CD4-positive, CD25-positive, alpha-beta regulatory T cell (primary cell): Measurements from ENCODE around the gene CDH9. TPM values are rescaled to one million over a fixed set of nuclear protein-coding genes. Genes with fewer than 3 reads are reported as not detected.

Source experiments
- ATAC-seq, 2 donors: fragments of 150-1000 bp; cut with Tn5 transposase; one replicate each; pipeline ENCODE4 v1.10.0; 2021; ENCODE audit warnings: low read depth in 2 of 2, moderate number of reproducible peaks in 2 of 2, moderate library complexity in 1 of 2
- DNase-seq, 3 donors: peaks; one replicate each; pipeline versions ENCODE4 v3.0.0 to v3.0.0-alpha.2; 2012 to 2022; ENCODE audit warnings: mixed read lengths in 1 of 3
- H3K27ac ChIP-seq: one replicate; pipeline ENCODE4 v1.7.0; 2013; ENCODE audit warnings: mild to moderate bottlenecking, low read length; ENCODE audit not compliant: insufficient read depth, poor library complexity, severe bottlenecking
- H3K27me3 ChIP-seq: one replicate; pipeline ENCODE4 v1.7.0; 2013; ENCODE audit warnings: low read length; ENCODE audit not compliant: control insufficient read depth, insufficient read depth
- H3K36me3 ChIP-seq: one replicate; pipeline ENCODE4 v1.7.0; 2013; ENCODE audit warnings: mild to moderate bottlenecking, low read length, moderate library complexity; ENCODE audit not compliant: control insufficient read depth, insufficient read depth
- H3K4me1 ChIP-seq: 2 replicates; pipeline ENCODE4 v1.7.0; 2013; ENCODE audit warnings: mild to moderate bottlenecking, low read length; ENCODE audit not compliant: insufficient read depth, control insufficient read depth, poor library complexity, severe bottlenecking
- H3K4me3 ChIP-seq: one replicate; pipeline ENCODE4 v1.7.0; 2013; ENCODE audit warnings: low read depth, mild to moderate bottlenecking, low read length, moderate library complexity
- H3K9me3 ChIP-seq, 2 experiments: 1 replicate in 1 of 2; 2 replicates in 1 of 2; pipeline ENCODE4 v1.7.0; 2013; ENCODE audit warnings: low read length in 2 of 2, mild to moderate bottlenecking in 1 of 2, moderate library complexity in 1 of 2; ENCODE audit not compliant: control insufficient read depth in 2 of 2
- H3K27ac Mint-ChIP-seq, 3 donors: one replicate each; pipeline ENCODE4 v1.8.0; 2020 to 2022; ENCODE audit warnings: mild to moderate bottlenecking in 3 of 3, mixed read lengths in 3 of 3, moderate library complexity in 2 of 3
- H3K27me3 Mint-ChIP-seq: one replicate; pipeline ENCODE4 v1.8.0; 2022; ENCODE audit warnings: mild to moderate bottlenecking, mixed read lengths
- H3K36me3 Mint-ChIP-seq: one replicate; pipeline ENCODE4 v1.8.0; 2020; ENCODE audit warnings: mixed read lengths
- H3K4me1 Mint-ChIP-seq, 4 donors: one replicate each; pipeline ENCODE4 v1.8.0; 2020 to 2022; ENCODE audit warnings: mixed read lengths in 4 of 4, mild to moderate bottlenecking in 1 of 4
- H3K4me3 Mint-ChIP-seq, 4 donors: one replicate each; pipeline ENCODE4 v1.8.0; 2020 to 2022; ENCODE audit warnings: mild to moderate bottlenecking in 4 of 4, mixed read lengths in 4 of 4, moderate library complexity in 3 of 4
- H3K9me3 Mint-ChIP-seq, 7 donors: one replicate each; pipeline ENCODE4 v1.8.0; 2020 to 2022; ENCODE audit warnings: mixed read lengths in 7 of 7, mild to moderate bottlenecking in 3 of 7, moderate library complexity in 2 of 7
- polyA plus RNA-seq, 4 donors: library from polyadenylated mRNA; unstranded; fragments of 300-500 nt; fragmentation: Illumina TruSeq; gene quantifications; one replicate each; pipeline ENCODE4 v1.2.3, GENCODE V29; 2021
- total RNA-seq: library from RNA; stranded (reverse); gene quantifications from one replicate; pipeline ENCODE4 v1.2.3, GENCODE V29; 2022

CDH9 gene
- total and polyA plus RNA-seq, 5 donors from 2014 or later = not detected

DNA sequence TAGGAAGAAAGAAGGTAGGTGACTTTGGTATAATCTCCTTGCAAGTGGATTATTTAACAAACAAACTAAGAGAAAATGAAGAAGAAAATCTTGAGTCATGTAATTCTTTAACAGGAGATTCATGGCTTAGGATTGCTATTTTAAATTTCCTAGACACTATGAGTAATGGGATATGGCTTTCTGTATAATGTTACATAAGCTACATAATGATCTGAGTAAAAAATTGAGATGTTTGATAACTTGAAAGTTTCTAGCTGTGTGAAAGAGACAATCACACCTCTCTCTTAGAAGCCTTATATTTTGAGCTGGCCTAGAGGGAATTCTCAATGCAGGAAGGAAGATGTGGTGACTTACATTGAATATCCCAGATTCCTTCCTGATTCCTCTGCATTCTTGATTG lies 92.5 kb downstream of the CDH9 start:
- Mint-ChIP-seq H3K4me3 (no peak overlapping the region), H3K27ac (no peak overlapping the region), H3K27me3 (no peaks in the 10 kb centered on the region), H3K4me1 (no peaks in the 10 kb centered on the region), H3K9me3 (peaks cover 2 to 12% (median 7%) of the 10 kb centered on the region in 7 donors), H3K36me3 (no peaks in the 10 kb centered on the region)
- Histone ChIP-seq H3K4me3 (no peak overlapping the region), H3K27me3 (no peaks in the 10 kb centered on the region), H3K4me1 (no peaks in the 10 kb centered on the region), H3K27ac (no peak overlapping the region), H3K9me3 (peaks cover 4 to 15% of the 10 kb centered on the region in 2 experiments), H3K36me3 (no peaks in the 10 kb centered on the region)
- DNase-seq (no peak), ATAC-seq (no peak)

DNA sequence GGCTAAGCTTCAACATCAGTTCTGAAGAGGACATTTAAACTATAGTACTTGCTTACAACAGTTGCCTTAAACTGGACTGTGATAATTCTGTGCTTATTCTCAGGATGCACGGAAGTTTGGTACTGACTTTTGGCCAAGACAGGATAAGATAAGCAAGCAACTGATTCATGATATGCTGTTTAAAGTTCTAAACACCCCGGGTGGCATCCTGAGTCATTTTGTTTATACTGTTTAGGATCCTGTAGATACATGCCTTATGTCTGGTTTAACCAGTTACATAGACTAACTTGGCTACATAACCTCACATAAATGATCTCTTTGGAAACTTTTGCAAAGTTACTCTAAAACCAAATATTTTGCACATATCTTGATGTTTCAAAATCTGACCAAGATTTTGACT lies 95.9 kb downstream of the CDH9 start:
- ATAC-seq = no peak

DNA sequence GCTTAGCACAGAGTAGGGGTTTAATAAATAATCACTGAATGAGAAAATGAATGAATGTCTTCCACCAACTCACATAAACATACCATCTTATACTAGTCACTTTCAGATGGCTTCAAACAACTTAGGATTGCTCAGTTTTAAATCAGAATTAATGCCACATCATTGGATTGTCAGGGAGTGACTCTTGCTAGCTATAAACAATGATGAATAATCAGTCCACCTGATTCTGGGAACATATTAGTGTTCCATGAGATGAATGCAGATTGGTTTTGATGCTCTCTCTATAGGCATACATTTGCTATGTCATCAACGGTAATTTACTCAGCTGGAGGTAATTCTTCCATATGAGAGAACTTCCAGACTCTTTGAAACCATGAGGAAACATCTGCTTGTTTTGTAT lies 97.4 kb downstream of the CDH9 start:
- Mint-ChIP-seq H3K4me1 (no peaks in the 10 kb centered on the region), H3K27me3 (no peaks in the 10 kb centered on the region), H3K36me3 (no peaks in the 10 kb centered on the region), H3K27ac (no peak overlapping the region), H3K4me3 (no peak overlapping the region), H3K9me3 (peaks cover 1 to 8% (median 3%) of the 10 kb centered on the region in 7 donors)
- Histone ChIP-seq H3K4me1 (no peaks in the 10 kb centered on the region), H3K27me3 (no peaks in the 10 kb centered on the region), H3K27ac (no peak overlapping the region), H3K9me3 (no peaks in the 10 kb centered on the region), H3K4me3 (no peak overlapping the region), H3K36me3 (no peaks in the 10 kb centered on the region)
- no peak for DNase-seq
- no peak for ATAC-seq

More for the DNA sequence above, 95.9 kb downstream of the CDH9 start:
- Histone ChIP-seq H3K27ac (no peak overlapping the region), H3K36me3 (no peaks in the 10 kb centered on the region), H3K9me3 (peaks cover 0 to 11% of the 10 kb centered on the region in 2 experiments), H3K27me3 (no peaks in the 10 kb centered on the region), H3K4me1 (no peaks in the 10 kb centered on the region), H3K4me3 (no peak overlapping the region)
- no peak overlapping the region for H3K27ac Mint-ChIP-seq
- no peaks in the 10 kb centered on the region for H3K36me3 Mint-ChIP-seq
- H3K4me3 Mint-ChIP-seq = no peak overlapping the region
- H3K9me3 Mint-ChIP-seq = peaks cover 1 to 9% (median 3%) of the 10 kb centered on the region in 7 donors
- no peaks in the 10 kb centered on the region for H3K27me3 Mint-ChIP-seq
- DNase-seq = no peak
- no peaks in the 10 kb centered on the region for H3K4me1 Mint-ChIP-seq

DNA sequence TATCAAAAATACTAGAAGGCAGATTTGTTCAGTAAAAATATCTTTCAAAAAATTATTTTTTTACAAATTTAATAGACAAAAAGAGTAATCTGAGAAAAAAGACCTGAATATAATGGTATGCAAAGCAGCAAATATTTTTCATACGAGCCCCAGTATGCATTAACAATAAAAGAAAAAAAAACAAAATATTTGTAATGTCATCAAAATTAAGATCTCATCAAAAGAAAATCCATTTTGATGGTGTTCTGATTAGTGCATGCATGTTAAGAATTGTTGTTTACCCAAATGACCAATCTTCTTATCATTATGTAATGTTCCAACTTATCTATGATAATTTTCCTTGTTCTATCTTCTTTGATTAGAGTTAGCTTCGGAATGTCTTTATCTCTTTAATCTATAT lies 106.1 kb downstream of the CDH9 start:
- H3K27me3 Mint-ChIP-seq = no peaks in the 10 kb centered on the region
- H3K36me3 ChIP-seq = no peaks in the 10 kb centered on the region
- no peaks in the 10 kb centered on the region for H3K4me1 Mint-ChIP-seq
- no peaks in the 10 kb centered on the region for H3K4me1 ChIP-seq
- H3K27me3 ChIP-seq = no peaks in the 10 kb centered on the region
- no peaks in the 10 kb centered on the region for H3K36me3 Mint-ChIP-seq
- H3K4me3 Mint-ChIP-seq = no peak overlapping the region
- H3K4me3 ChIP-seq = no peak overlapping the region
- DNase-seq = no peak
- no peak overlapping the region for H3K27ac ChIP-seq
- peaks cover 5 to 8% of the 10 kb centered on the region in 2 experiments for H3K9me3 ChIP-seq
- H3K9me3 Mint-ChIP-seq = peaks cover 1 to 20% (median 13%) of the 10 kb centered on the region in 7 donors
- no peak overlapping the region for H3K27ac Mint-ChIP-seq
- ATAC-seq = no peak

DNA sequence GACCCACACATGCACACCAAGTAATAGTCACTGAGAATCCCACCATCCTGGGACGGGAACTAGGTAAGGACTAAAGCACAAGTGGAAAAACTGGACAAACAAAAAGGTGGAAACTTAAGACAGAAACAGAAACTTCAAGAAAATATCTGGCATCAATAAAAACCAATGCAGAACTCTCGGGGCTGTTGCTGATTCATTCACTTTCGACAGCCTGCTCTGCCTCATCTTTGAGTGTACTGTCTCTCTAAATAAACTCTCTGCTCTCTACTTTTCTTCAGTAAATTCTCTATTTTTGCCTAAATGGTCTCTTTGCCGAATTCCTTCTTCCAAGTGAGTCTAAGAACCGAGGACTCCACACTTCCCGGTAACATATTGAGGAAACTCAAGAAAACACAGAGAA lies 116.9 kb downstream of the CDH9 start:
- ATAC-seq = no peak
- no peak overlapping the region for H3K4me3 Mint-ChIP-seq
- no peaks in the 10 kb centered on the region for H3K4me1 Mint-ChIP-seq
- peaks cover 4 to 41% (median 12%) of the 10 kb centered on the region in 7 donors for H3K9me3 Mint-ChIP-seq
- H3K27me3 Mint-ChIP-seq = no peaks in the 10 kb centered on the region
- no peak overlapping the region for H3K27ac Mint-ChIP-seq
- no peak for DNase-seq
- H3K36me3 Mint-ChIP-seq = no peaks in the 10 kb centered on the region
- Histone ChIP-seq H3K9me3 (peaks cover 2 to 23% of the 10 kb centered on the region in 2 experiments), H3K4me3 (no peak overlapping the region), H3K36me3 (no peaks in the 10 kb centered on the region), H3K4me1 (no peaks in the 10 kb centered on the region), H3K27me3 (no peaks in the 10 kb centered on the region), H3K27ac (no peak overlapping the region)

DNA sequence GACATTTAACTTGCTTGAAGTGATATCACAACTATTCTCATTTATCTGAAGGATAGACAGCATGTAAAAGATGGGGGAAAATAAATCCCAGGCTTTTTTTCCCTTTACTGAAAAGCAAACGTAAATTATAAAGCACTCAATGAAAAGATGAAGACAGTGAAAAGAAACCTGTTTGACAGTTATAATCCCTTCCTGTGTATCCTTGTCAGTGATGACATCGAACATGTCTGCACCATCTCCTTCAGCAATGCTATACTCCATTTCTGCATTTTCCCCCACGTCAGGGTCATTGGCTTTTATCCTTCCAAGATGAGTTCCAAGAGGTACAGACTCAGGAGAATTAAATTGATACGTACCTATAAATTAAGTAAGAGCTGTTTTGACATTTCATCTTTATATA lies 134.9 kb downstream of the CDH9 start:
- Histone ChIP-seq H3K27me3 (no peaks in the 10 kb centered on the region), H3K9me3 (no peaks in the 10 kb centered on the region), H3K27ac (no peak overlapping the region), H3K4me1 (no peaks in the 10 kb centered on the region), H3K4me3 (no peak overlapping the region), H3K36me3 (no peaks in the 10 kb centered on the region)
- no peaks in the 10 kb centered on the region for H3K27me3 Mint-ChIP-seq
- no peaks in the 10 kb centered on the region for H3K36me3 Mint-ChIP-seq
- no peak for DNase-seq
- no peaks in the 10 kb centered on the region for H3K4me1 Mint-ChIP-seq
- no peak overlapping the region for H3K4me3 Mint-ChIP-seq
- peaks cover 0 to 25% (median 6%) of the 10 kb centered on the region in 7 donors for H3K9me3 Mint-ChIP-seq
- no peak for ATAC-seq
- H3K27ac Mint-ChIP-seq = no peak overlapping the region

DNA sequence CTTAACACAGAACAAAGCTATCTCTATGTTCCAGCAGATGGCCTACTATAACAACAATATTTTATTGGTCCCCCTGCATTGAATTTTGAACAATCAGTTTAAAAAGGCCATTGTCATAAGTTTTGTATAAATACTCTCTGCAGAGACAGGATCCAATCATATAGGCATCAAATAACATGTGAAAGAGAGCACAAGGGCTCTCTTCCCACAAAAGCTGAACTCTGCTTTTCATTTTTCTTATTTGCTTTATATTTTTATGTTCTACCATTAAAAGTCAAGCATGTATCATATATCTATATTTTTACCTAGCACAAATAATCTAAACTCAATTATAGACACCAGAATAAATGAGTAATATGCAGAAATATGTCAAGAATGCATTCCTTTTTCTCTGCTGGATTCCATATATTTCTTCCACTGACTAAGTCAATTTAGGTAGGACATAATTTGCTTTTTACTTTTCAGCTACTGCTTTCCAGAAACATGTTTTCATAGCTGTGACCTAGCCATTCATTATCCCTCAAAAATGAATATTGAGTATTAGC lies 143.6 kb downstream of the CDH9 start:
- H3K4me1 Mint-ChIP-seq = no peaks in the 10 kb centered on the region
- H3K36me3 ChIP-seq = no peaks in the 10 kb centered on the region
- H3K9me3 Mint-ChIP-seq = peaks cover 0 to 26% (median 8%) of the 10 kb centered on the region in 7 donors
- H3K4me1 ChIP-seq = no peaks in the 10 kb centered on the region
- no peaks in the 10 kb centered on the region for H3K36me3 Mint-ChIP-seq
- peaks cover 0 to 13% of the 10 kb centered on the region in 2 experiments for H3K9me3 ChIP-seq
- H3K27ac Mint-ChIP-seq = no peak overlapping the region
- no peak overlapping the region for H3K4me3 Mint-ChIP-seq
- H3K27ac ChIP-seq = no peak overlapping the region
- DNase-seq (no peak), ATAC-seq (no peak)
- H3K4me3 ChIP-seq = no peak overlapping the region
- H3K27me3 ChIP-seq = no peaks in the 10 kb centered on the region
- H3K27me3 Mint-ChIP-seq = no peaks in the 10 kb centered on the region

DNA sequence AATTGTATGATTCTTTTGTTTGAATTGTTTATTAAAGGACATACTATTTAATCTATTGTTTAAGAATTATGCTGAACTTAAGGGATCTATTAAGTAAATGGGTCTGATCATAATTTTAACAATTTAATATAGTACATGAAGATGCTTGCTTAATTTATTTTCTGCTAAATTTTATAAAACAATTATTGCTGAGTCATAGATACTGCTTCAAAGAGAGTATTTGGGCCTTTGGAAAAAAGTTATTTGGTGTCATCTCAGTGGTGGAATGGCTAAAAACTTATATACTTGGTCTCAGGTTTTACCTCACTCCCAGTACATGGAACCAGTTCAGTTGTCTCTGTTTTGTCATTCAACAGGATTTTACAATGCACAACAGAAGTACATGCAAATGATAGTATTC lies 145.3 kb downstream of the CDH9 start:
- Histone ChIP-seq H3K4me1 (no peaks in the 10 kb centered on the region), H3K27me3 (no peaks in the 10 kb centered on the region), H3K9me3 (peaks cover 0 to 16% of the 10 kb centered on the region in 2 experiments), H3K36me3 (no peaks in the 10 kb centered on the region), H3K4me3 (no peak overlapping the region), H3K27ac (no peak overlapping the region)
- peaks cover 0 to 22% (median 6%) of the 10 kb centered on the region in 7 donors for H3K9me3 Mint-ChIP-seq
- H3K4me1 Mint-ChIP-seq = no peaks in the 10 kb centered on the region
- no peak overlapping the region for H3K27ac Mint-ChIP-seq
- ATAC-seq = no peak
- no peak overlapping the region for H3K4me3 Mint-ChIP-seq
- no peak for DNase-seq
- no peaks in the 10 kb centered on the region for H3K36me3 Mint-ChIP-seq
- no peaks in the 10 kb centered on the region for H3K27me3 Mint-ChIP-seq
